ENCODE results near the gene PHF21B.
A peak's percentile ranks its signal among the peaks of the same experiment; 100 is the strongest.

Gene PHF21B

DNA sequence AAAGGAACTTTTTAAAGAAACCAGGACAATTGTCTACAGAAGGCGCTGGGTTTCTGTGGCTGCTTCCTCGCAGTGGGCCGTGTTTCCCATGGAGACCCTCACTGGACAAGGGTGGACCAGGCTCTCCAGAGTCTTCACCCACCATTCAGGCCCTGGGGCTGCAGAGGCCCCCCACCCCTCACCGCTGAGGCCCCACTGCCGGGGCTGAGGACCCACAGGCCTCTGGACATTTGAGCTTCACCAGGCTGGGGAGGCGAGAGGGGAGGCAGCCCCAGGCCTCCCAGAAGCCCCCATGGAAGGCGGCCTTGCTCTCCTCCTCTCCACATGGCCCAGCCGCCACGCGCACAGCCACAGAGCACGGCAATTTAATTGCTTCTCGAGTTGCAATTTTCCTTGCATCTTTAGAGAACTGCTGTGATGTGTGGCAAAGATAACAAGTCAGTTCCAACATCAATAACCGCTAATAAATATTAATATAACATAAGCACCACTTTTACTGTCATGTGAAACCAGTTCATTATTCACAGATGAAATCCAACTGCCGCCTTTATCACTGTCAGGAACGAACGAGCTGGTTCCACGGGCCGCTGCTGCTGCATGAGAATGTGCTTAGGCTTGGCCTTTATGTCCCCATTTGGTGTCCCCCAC is 81.0 kb downstream of the PHF21B start:
- peaks cover 2% of the 10 kb centered on the region for H3K27me3 ChIP-seq (ENCODE audit: insufficient read depth, poor library complexity, severe bottlenecking)
- no peaks in the 10 kb centered on the region for H3K4me1 ChIP-seq (ENCODE audit: insufficient read depth, poor library complexity, severe bottlenecking)
- no peak overlapping the region for H3K27ac ChIP-seq (ENCODE audit: poor library complexity, severe bottlenecking)
- no peaks in the 10 kb centered on the region for H3K9me3 ChIP-seq (ENCODE audit: severe bottlenecking)
- no peak for ATAC-seq (ENCODE audit: low read depth)
- no peaks in the 10 kb centered on the region for H3K36me3 ChIP-seq (ENCODE audit: low read depth)
- TF ChIP-seq CTCF (IDR thresholded peaks at IDR 0.05; ENCODE audit: poor library complexity, severe bottlenecking): no peak
- DNase-seq (ENCODE audit: low spot score): peak; percentile 35
- H3K4me3 ChIP-seq (ENCODE audit: severe bottlenecking): no peak overlapping the region

- H3K4me3 ChIP-seq (ENCODE audit: severe bottlenecking): no peak overlapping the region
- no peak overlapping the region for H3K27ac ChIP-seq (ENCODE audit: poor library complexity, severe bottlenecking)
- no peaks in the 10 kb centered on the region for H3K36me3 ChIP-seq (ENCODE audit: low read depth)
- H3K4me1 ChIP-seq (ENCODE audit: insufficient read depth, poor library complexity, severe bottlenecking): no peaks in the 10 kb centered on the region
- no peaks in the 10 kb centered on the region for H3K9me3 ChIP-seq (ENCODE audit: severe bottlenecking)
- no peak for TF ChIP-seq CTCF (IDR thresholded peaks at IDR 0.05; ENCODE audit: poor library complexity, severe bottlenecking)
- DNase-seq (ENCODE audit: low spot score): peak; percentile 48
- ATAC-seq (ENCODE audit: low read depth): no peak
- peaks cover 2% of the 10 kb centered on the region for H3K27me3 ChIP-seq (ENCODE audit: insufficient read depth, poor library complexity, severe bottlenecking)
Measured at GRCh38 chr22:44928136-44928463, 81.7 kb downstream of the PHF21B start.

- Histone ChIP-seq H3K4me3 (ENCODE audit: severe bottlenecking) (no peak overlapping the region), H3K9me3 (ENCODE audit: severe bottlenecking) (no peaks in the 10 kb centered on the region), H3K4me1 (ENCODE audit: insufficient read depth, poor library complexity, severe bottlenecking) (no peaks in the 10 kb centered on the region), H3K27ac (ENCODE audit: poor library complexity, severe bottlenecking) (no peak overlapping the region), H3K36me3 (ENCODE audit: low read depth) (no peaks in the 10 kb centered on the region), H3K27me3 (ENCODE audit: insufficient read depth, poor library complexity, severe bottlenecking) (peaks cover 2% of the 10 kb centered on the region)
- DNase-seq (ENCODE audit: low spot score) (no peak), ATAC-seq (ENCODE audit: low read depth) (no peak)
- TF ChIP-seq CTCF (IDR thresholded peaks at IDR 0.05; ENCODE audit: poor library complexity, severe bottlenecking): no peak
Measured at GRCh38 chr22:44927463-44928135, 82.2 kb downstream of the PHF21B start.

- TF ChIP-seq CTCF (IDR thresholded peaks at IDR 0.05; ENCODE audit: poor library complexity, severe bottlenecking): no peak
- no peak for ATAC-seq (ENCODE audit: low read depth)
- no peak overlapping the region for H3K4me3 ChIP-seq (ENCODE audit: severe bottlenecking)
- no peaks in the 10 kb centered on the region for H3K9me3 ChIP-seq (ENCODE audit: severe bottlenecking)
- peak; percentile 45 for DNase-seq (ENCODE audit: low spot score)
- peaks cover 2% of the 10 kb centered on the region for H3K27me3 ChIP-seq (ENCODE audit: insufficient read depth, poor library complexity, severe bottlenecking)
- no peaks in the 10 kb centered on the region for H3K36me3 ChIP-seq (ENCODE audit: low read depth)
- no peaks in the 10 kb centered on the region for H3K4me1 ChIP-seq (ENCODE audit: insufficient read depth, poor library complexity, severe bottlenecking)
- H3K27ac ChIP-seq (ENCODE audit: poor library complexity, severe bottlenecking): no peak overlapping the region
Measured at GRCh38 chr22:44926491-44927415, 83.1 kb downstream of the PHF21B start.
